ENCODE data around the gene KRT1.

DNA sequence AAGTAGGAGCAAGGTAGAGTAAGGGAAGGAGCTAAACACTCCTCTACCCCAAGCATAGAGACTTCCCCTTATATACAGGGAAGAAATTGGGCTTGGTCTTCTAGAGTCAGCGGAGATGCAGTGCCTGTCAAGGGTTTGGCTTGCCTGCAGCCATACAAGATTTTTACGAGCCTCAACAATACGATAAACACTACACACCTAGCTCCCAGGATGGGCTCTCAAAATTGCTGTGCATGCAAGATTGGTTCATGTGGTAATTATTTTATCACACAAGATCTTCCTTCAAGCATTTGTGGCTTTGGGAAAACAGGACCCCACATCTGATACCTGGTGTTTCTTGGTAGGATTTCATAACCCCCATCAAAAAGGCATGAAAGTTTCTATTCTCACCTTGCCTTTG, at the start of gene KRT1:
- TF ChIP-seq, protein P1, sequence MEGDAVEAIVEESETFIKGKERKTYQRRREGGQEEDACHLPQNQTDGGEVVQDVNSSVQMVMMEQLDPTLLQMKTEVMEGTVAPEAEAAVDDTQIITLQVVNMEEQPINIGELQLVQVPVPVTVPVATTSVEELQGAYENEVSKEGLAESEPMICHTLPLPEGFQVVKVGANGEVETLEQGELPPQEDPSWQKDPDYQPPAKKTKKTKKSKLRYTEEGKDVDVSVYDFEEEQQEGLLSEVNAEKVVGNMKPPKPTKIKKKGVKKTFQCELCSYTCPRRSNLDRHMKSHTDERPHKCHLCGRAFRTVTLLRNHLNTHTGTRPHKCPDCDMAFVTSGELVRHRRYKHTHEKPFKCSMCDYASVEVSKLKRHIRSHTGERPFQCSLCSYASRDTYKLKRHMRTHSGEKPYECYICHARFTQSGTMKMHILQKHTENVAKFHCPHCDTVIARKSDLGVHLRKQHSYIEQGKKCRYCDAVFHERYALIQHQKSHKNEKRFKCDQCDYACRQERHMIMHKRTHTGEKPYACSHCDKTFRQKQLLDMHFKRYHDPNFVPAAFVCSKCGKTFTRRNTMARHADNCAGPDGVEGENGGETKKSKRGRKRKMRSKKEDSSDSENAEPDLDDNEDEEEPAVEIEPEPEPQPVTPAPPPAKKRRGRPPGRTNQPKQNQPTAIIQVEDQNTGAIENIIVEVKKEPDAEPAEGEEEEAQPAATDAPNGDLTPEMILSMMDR (IDR thresholded peaks at IDR 0.05) = no peak
- TF ChIP-seq POLR2A (IDR thresholded peaks at IDR 0.05; ENCODE audit: low read depth) (no peak), POLR2AphosphoS5 (IDR thresholded peaks at IDR 0.05) (no peak), EP300 (IDR thresholded peaks at IDR 0.05) (no peak)

All from esophagus muscularis mucosa (tissue), 4 donors.